GM19023 (cell line): ENCODE data around the gene SHANK3.

Experiments
- ATAC-seq: cut with Tn5 transposase; IDR thresholded peaks from one replicate; pipeline ENCODE4 v1.9.1; 2021; ENCODE audit warnings: mild to moderate bottlenecking, moderate library complexity; ENCODE audit not compliant: unreplicated experiment

The SHANK3 gene

DNA sequence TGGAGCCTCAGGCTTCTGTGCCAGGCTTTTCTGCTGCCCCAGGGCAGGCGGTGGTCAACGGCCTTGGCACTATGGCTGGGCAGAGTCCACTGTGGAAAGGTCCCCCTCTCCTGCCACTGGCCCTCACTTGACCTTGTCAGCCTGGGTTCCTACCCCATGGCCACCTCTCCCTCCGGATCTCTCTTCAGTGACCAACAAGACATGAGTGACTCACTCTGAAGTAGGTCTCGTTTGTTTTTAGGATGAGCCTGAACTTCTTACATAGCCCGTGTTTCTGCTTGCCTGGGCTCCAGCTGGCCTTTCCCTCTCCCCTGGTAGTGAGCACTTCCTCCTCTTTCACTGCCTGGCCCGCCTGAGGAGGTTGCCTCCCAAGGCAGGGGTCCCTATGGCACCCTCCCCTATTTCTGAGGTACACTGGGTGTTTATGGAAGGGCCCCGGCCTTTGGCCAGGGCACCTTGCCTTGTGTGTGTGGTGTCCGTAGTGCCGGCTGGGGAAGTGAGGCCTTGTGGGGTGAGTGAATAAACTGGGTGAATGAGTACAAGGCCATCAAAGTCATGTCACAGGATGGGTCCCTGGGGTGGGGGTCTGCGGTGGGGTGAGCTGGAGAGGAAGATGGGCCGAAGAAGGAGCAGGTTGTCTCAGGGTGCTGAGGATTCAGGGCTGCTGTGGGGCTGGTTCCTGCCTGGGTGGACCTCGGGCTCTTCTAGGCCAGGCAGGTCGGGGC is 5.0 kb downstream of the SHANK3 start:
- no peak for ATAC-seq

DNA sequence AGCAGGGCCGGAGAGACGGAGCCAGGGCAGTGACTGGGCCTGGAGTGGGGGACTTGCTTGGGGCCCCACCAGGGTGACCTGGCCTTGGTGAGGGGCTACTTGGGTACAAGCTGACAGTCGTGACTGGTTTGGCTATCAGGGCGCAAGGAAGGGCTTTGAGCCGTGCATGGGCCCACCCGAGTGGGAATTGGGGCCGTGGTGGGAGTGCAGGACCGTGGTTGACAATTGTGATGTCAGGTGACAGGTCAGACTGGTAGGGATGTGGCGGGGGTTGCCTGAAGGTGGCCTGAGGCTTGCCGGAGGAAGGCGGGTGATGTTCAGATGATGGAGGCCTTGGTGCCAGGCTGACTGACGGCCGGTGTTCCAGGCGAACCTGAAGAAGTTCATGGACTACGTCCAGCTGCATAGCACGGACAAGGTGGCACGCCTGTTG is 5.6 kb downstream of the SHANK3 start:
- ATAC-seq: no peak

DNA sequence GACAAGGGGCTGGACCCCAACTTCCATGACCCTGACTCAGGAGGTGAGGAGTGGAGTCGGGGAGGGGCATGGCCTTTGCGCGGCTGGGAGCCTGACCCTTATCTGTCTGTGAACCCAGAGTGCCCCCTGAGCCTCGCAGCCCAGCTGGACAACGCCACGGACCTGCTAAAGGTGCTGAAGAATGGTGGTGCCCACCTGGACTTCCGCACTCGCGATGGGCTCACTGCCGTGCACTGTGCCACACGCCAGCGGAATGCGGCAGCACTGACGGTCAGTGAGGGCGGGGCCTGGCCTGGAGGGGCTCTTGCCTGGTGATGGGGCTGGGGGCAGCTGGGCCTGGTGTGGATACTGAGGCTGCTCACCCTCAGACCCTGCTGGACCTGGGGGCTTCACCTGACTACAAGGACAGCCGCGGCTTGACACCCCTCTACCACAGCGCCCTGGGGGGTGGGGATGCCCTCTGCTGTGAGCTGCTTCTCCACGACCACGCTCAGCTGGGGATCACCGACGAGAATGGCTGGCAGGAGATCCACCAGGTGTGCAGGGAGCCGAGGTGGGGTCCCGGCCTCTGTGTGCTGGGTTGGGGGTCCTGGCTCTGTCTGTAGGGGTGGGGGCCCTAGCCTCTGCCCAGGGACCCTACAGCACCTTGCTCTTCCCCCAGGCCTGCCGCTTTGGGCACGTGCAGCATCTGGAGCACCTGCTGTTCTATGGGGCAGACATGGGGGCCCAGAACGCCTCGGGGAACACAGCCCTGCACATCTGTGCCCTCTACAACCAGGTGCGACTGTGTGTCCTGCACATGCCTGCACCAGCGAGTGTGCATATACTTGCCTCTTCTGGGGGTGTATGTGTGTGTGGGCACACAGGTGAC is 6.3 kb downstream of the SHANK3 start:
- ATAC-seq: no peak

DNA sequence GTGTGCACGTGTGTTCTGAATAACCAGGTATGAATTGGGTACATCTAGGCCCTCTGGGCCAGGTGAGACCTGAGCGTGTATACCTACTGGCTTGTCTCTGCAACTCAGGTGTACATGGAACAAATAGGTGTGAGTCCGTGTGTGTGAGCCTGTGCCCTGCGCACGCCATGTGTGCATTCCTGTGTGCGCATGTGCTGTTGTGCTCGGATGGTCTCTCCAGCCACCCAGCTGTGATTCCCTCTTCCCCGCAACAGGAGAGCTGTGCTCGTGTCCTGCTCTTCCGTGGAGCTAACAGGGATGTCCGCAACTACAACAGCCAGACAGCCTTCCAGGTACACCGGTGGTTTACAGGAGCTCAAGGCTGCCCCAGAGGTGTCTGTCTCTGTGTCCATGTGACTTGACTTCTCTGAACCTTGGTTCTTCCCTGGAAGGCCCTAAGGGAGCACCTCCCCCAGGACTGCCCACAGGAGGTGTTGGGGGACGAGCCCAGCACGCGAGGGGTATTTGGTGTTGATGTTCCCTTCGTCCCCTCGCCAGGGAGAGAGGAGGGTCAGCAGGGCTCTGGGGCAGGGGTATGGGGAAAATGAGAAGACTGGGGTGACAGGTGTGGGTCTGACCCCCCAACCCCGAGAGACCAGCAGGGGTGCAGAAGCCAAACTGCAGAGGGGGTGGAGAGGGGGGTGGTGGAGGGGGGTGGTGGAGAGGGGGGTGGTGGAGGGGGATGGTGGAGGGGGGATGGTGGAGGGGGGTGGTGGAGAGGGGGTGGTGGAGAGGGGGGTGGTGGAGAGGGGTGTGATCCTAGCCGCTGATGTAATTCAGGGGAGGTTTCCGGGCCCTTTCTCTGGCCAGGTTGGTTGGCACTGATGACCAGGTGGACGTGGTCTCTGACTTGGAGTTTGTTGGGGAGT is 10.7 kb downstream of the SHANK3 start:
- ATAC-seq: no peak

DNA sequence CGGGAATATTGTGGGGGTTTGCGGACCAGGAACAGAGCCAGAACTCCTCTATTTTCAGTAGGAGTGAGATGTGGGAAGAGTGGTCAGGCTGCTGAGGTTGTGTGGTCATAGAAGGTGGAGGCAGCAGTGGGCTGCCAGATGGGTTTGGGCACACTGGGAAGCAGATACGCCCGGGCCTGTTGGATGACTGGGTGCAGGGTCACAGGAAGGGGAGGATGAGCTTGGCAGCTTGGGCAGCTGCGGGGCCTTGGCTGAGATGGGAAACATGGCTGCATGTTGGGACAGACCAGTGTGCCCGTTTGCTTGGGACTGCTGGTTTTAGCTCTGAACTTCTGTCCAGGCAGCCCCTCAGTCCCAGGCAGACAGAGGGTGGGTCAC is 11.4 kb downstream of the SHANK3 start:
- no peak for ATAC-seq

DNA sequence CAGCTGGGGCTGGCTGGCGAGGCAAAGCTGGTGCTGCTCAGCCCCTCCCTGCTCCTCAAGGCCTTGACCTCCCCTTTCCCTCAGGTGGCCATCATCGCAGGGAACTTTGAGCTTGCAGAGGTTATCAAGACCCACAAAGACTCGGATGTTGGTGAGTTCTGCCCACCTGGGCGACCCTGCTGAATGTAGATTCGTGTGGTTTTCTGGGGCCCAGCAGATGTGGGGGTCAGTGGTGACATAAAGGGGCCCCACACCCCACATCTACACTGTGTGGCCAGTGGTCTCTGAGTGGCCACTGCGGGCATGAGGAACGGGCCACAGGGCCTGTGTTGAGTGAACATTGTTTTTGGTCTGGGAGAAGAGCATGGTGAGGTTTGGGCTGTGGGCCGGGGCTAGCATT is 11.9 kb downstream of the SHANK3 start:
- ATAC-seq: no peak

DNA sequence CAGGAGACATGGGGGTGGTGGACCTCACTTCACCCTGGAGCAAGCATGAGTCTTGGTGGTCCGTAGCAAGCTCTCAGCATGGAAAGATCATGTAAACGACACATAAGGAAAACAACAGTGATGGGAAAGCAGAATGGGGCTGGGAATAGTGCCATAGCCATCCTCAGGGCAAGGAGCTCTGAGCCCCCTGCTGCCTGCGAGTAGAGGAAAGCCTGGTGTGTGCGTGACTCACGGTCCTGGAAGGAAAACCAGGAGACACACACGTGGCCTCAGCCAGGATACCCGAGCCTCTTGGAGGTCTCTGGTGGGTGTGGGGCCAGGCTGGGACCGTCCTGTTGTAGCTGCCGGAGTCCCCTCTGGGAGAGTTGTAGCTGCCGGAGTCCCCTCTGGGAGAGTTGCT is 12.4 kb downstream of the SHANK3 start:
- no peak for ATAC-seq

DNA sequence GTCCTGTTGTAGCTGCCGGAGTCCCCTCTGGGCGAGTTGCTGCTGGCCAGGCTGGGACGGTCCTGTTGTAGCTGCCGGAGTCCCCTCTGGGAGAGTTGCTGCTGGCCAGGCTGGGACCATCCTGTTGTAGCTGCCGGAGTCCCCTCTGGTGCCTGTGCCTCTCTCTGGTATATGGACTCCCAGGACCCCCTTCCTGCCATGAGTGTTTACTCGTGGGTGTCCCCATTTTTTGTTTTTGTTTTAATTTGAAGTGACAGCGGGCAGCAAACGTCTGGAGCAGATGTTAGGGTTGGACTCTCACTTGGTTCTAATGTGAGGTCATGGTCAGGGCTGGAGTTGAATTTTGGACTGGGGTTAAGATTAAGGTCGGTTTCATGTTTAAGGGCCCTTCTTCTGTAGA is 14.2 kb downstream of the SHANK3 start:
- no peak for ATAC-seq

DNA sequence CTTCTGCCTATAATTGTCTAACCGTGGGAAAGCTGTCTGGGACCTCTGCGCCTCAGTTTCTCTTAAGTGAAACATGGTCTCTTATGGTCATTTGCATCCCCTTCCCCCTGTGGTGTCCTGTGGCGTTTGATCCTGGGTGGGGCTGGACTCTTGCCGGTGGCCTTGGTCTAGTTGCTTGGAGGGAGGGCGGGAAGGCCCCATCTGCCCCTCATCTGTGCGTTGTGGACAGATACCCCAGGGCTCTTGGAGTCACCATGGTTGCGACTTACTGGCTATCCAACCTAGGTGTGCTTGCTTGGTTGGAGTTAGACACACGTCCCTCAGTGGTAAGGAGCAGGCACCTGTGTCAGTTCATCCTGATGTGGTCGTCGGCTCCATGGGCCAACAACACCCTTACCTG is 15.2 kb downstream of the SHANK3 start:
- no peak for ATAC-seq

DNA sequence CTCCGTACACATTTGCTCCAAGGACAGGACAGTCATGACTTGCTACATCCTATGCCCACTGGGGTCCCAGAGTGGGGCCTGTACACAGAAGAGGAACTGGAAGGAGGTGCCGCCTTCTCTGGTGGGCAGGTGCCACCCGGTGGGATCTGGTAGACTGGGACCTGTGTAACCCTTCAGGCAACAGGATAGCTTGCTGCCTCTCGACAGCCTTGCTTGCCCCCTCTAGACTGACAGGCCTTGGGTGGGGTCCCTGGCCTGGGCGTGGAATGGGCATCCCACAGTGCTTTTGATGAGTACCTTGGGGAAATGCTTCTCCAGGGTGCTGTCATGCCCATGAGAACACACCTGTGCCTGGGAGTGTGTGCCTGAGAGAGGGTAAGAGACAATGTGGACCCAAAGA is 15.8 kb downstream of the SHANK3 start:
- no peak for ATAC-seq

DNA sequence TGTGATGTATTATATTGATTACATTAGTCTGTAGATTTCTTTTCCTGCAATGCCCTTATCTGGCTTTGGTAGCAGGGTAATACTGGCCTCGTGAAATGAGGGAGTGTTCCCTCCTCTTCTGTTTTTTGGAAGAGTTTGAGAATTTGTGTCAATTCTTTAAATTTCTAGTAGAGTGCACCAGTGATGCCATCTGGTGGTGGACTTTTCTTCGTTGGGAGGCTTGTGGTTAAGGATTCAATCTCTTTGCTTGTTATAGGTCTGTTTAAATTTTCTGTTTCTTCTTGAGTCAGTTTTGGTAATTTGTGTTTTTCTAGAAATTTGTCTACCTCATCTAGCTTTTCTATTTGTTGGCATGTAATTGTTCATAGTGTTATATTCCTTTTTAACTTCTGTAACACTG is 18.9 kb downstream of the SHANK3 start:
- ATAC-seq: no peak

DNA sequence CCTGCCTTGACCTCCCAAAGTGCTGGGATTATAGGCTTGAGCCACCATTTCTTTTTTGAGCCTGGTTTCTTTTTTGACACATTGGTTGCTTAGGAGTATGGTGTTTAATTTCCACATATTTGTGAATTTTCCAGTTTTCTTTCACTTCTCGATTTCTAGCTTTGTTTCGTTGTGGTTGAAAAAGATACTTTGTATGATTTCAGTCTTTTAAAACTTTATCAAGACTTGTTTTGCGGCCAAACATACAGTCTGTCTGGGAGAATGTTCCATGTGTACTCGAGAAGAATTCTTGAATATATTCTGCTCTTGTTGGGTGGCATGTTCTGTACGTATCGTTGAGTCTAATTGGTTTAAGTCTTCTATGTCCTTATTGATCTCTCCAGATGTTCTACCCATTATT is 20.8 kb downstream of the SHANK3 start:
- no peak for ATAC-seq

DNA sequence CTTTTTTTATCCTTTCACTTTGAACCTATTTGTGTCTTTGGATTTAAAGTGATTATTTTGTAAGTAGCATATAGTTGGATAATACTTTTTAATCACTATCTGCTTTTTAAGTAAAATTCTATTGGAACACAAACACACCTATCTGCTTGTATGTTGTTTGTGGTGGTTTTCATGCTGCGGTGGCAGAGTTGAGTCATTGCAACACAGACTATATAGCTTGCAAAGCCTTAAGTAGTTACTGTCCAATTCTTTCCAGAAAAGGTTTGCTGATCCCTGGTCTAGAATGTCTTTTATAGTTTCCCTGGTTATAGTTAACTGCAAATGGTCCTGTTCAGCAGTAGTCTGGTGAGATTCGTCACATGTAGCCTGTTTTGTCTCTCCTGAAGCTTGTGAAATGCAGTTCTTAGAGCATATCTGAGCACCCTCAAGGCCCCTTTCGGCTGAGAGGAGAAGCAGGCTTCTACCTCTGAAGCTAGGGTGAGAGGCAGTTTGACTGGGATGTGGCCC is 21.5 kb downstream of the SHANK3 start:
- ATAC-seq: no peak

DNA sequence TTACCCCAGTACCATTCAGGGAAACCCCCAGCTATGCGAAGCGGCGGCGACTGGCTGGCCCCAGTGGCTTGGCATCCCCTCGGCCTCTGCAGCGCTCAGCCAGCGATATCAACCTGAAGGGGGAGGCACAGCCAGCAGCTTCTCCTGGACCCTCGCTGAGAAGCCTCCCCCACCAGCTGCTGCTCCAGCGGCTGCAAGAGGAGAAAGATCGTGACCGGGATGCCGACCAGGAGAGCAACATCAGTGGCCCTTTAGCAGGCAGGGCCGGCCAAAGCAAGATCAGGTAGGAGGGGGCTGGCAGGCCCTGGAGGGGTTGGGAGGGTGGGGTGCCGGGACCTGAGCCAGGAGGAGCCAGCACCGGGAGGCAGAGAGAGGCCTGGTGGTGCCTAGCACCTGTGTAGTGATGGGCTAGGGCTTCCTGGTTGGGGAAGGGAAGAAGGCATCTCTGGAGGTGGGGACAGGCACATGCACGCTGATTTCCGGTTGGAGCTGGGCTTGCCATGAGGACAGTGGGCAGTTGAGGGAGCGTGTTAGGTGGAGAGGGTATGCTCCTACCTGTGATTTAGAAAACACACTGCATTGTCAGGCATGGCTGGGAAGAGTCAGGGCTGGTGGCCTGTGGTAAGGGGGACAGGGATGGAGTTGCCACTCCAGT is 22.3 kb downstream of the SHANK3 start:
- ATAC-seq: no peak

DNA sequence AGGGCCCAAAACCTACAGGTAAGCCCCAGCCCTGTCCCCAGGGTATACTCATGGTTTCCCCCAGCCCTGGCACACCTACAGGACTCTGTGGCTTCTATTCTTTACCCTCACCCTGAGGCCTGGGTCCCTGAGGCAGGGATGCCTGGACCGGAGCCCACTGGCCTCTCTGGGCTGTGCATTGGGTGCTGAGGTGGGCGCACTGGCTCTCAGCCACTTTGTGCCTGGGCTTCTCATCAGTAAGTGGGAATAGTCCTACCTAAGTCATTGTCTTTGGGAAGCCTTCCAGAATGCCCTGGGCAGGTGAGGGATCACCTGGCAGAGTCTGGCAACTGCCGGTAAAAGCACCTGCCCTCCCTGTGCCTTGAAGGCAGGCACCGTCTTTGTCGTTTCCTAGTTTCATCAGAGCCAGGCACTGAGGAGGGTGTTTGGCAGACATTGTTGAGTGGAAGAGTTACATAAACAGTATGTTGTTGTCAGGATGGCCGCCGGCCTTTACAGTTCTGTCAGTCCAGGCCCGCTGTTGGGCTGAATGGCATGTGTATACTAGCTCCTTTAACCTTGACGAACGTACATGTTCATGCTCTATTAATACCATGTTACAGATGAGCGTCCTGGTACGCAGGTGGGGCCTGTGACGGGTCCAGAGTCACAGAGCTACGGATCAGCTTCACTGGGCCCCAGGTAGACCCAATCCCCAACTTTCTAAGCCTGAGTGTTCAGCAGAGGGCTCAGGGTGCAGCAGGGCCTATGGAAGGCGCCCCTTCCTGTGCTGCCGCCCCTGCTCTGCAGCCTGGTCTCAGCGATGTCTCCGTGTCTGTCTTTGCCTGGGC is 23.0 kb downstream of the SHANK3 start:
- no peak for ATAC-seq

DNA sequence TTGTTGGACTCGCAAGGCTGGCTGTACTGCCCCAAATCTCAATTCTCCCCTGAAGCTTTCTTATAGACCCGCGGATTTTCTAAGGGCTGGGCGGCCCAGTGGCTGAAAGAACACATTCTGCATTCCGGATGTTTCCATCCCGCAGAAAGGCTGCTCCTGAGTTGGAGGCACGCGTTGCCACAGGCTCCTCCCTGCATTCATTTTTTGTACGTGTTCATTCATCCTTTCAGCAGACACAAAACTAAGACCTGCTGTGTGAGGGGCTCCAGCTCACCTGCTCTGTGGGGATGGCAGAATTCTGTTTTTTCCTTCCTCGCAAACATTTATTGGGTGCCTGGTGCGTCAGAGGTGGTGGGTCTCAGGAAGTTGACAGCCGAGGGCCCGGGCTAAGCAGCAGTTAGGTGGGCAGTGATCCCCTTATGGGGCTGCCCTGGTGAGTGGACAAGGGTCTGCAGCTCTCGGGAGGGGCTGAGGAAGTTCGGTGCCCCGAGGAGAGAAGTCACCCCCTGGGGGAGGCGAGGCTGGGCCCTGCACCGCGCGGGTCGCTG is 23.7 kb downstream of the SHANK3 start:
- no peak for ATAC-seq

DNA sequence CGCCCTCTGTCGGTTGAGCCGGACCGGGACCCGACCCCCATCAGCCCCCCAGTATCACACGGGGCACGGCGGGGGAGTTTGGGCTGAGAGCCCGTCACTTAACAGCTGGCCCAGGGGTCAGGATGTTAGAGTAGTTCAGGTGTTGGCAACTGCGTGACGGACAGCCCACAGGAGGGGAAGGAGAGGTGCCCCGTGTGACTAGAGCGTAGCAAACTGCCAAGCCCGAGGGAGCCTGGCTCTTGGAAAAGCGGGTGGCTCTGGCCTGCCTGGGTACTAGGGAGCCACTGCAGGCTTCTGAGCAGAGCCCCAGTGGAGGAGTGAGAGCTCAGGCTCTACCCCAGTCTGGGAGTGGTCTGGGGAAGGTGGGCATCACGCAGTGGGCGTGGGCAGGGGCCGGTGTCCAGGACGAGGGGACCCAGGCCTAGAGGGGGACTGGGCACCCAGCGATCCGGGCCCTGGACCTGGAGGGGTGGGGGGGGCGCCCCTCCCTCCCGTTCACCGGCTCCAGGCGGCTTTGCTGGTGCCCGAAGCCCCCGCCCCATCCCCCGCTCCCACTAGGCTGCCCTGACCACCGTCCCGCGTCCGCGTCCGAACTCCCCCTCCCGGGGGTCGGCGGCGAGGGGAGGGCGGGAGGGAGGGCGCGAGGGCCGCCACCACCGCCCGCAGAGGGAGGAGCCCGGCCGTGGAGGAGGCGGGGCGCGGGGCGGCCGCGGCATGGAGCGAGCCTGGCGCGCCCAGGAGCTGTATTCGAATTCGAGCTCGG is 24.4 kb downstream of the SHANK3 start:
- no peak for ATAC-seq

DNA sequence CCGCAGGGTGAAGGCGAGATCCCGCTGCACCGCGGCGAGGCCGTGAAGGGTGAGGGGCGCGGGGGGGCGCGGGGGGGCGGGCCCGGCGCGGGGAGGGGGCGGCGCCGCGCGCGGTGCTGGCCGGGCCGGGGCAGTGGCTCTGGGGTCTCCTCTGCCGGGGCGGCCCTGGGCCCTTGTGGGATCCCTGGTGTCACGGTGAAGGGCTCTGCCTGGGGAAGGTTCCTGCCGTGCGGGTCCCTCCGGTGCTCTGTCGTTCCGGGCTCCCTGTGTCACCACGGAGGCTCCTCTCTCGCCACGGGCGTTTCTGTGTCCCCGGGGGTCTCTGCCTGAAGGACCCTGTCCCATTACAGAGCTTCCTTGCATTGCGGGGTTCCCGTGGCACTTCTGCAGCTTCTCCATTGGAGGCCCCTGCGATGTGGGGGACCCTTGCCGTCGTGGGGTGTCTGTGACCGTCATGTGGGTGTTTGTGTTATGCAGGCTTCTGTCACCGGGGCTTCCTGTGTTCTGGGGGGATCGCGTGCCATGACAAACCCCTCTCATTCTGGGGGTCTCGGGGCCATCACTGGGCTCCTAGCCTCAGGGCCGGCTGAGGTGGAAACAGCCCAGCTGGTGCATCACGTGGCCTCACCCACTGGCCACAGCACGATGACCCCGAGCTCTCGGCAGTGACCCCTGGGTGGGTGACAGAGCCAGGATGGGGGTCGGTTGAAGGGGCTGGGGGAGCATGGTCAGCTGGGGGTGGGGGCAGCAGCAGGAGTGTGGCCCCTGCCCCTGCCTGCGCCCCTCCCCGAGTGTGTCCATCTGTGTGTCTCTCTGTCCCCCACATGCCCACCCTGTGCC is 25.3 kb downstream of the SHANK3 start:
- no peak for ATAC-seq
